Loucy (cell line): Measurements from ENCODE around the gene HMX1.

Experiments
- H2AFZ ChIP-seq: fragments of 200-600 bp; sonication (generic); 2 replicates; pipeline ENCODE4 v1.6.0; 2016; ENCODE audit warnings: antibody characterized with exemption, mild to moderate bottlenecking, low read length, moderate library complexity
- H3F3A ChIP-seq: fragments of 200-600 bp; 2 replicates; pipeline ENCODE4 v1.6.0; 2016; ENCODE audit warnings: antibody characterized with exemption, low read depth, mild to moderate bottlenecking
- H3K27me3 ChIP-seq: fragments of 200-600 bp; sonication (generic); 2 replicates; pipeline ENCODE4 v1.6.1; 2014; ENCODE audit warnings: low read length, mild to moderate bottlenecking; ENCODE audit not compliant: insufficient read depth, poor library complexity, severe bottlenecking
- H3K36me3 ChIP-seq: fragments of 200-600 bp; sonication (generic); 2 replicates; pipeline ENCODE4 v1.6.1; 2016; ENCODE audit warnings: low read length; ENCODE audit not compliant: insufficient read depth
- H3K4me1 ChIP-seq: fragments of 200-600 bp; sonication (generic); 2 replicates; pipeline ENCODE4 v1.5.1; 2014; ENCODE audit warnings: low read length, mild to moderate bottlenecking; ENCODE audit not compliant: insufficient read depth, poor library complexity, severe bottlenecking
- H3K4me2 ChIP-seq: fragments of 200-600 bp; sonication (generic); 2 replicates; pipeline ENCODE4 v1.6.0; 2014; ENCODE audit warnings: antibody characterized with exemption, low read length, low read depth, mild to moderate bottlenecking; ENCODE audit not compliant: poor library complexity, severe bottlenecking
- H3K4me3 ChIP-seq: fragments of 200-600 bp; sonication (generic); 2 replicates; pipeline ENCODE4 v1.5.1; 2014; ENCODE audit warnings: low read length, mild to moderate bottlenecking, mixed read lengths; ENCODE audit not compliant: poor library complexity, severe bottlenecking
- H3K79me2 ChIP-seq: fragments of 200-600 bp; sonication (generic); 2 replicates; pipeline ENCODE4 v1.6.1; 2014; ENCODE audit warnings: low read length; ENCODE audit not compliant: insufficient read depth
- H3K9ac ChIP-seq: fragments of 200-600 bp; sonication (generic); 2 replicates; pipeline ENCODE4 v1.6.0; 2014; ENCODE audit warnings: mild to moderate bottlenecking, low read depth, low read length, moderate library complexity; ENCODE audit not compliant: poor library complexity, severe bottlenecking
- H3K9me2 ChIP-seq: fragments of 200-600 bp; sonication (generic); replicated peaks from 2 replicates; pipeline ENCODE4 v1.6.1; 2016; ENCODE audit warnings: low read depth, low read length, mixed read lengths
- H3K9me3 ChIP-seq: fragments of 200-600 bp; sonication (generic); 2 replicates; pipeline ENCODE4 v1.6.1; 2014; ENCODE audit warnings: mild to moderate bottlenecking, antibody characterized with exemption, low read length, low read depth; ENCODE audit not compliant: insufficient read depth
- H4K20me1 ChIP-seq: fragments of 200-600 bp; sonication (generic); 2 replicates; pipeline ENCODE4 v1.6.0; 2014; ENCODE audit warnings: antibody characterized with exemption, low read length, mild to moderate bottlenecking; ENCODE audit not compliant: insufficient read depth, poor library complexity, severe bottlenecking
- EZH2phosphoT487 ChIP-seq: fragments of 200-600 bp; IDR thresholded peaks from 2 replicates; pipeline ENCODE4 v1.6.1; 2018; ENCODE audit warnings: antibody characterized with exemption, mild to moderate bottlenecking, moderate library complexity, borderline replicate concordance
- TF ChIP-seq, protein P1 (sequence below): fragments of 200-600 bp; sonication (generic); conservative IDR thresholded peaks from 2 replicates; pipeline ENCODE4 v1.5.1; 2014; ENCODE audit warnings: mild to moderate bottlenecking, antibody characterized with exemption, low read length

The HMX1 gene

DNA sequence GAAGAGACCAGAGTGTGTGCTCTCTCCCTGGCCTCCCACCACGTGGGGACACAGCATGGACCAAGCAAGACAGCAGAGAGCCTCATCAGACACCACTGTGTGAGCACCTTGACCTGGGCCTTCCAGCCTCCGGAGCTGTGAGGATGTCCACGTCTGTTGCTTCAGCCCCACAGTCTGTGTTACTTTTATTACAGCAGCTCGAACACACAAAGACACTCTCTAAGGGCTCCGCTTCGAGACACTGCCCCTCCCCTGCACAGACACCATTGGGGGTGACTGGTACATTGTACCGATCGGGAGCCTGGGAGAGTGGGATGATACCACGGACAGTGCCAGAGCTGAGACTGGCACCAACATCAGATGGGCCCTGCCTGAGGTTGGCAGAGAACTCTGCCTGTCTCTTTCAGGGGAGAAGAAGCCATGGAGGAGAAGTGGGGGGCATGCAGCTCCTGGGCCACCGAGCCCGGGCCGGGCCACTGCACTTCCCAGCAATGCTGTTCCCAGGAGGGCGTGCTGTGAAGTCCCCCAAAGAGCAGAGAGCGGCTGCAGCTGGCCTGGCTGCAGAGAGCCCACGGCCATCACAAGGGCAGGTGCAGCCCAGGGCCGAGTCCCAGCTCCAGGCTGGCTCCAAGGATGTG is 48.1 kb upstream of the HMX1 start:
- Histone ChIP-seq H3K4me1 (no peaks in the 10 kb centered on the region), H3K36me3 (no peaks in the 10 kb centered on the region), H3K27me3 (no peaks in the 10 kb centered on the region), H3K79me2 (no peaks in the 10 kb centered on the region), H3K4me3 (no peak overlapping the region), H3K4me2 (no peak overlapping the region), H3K9me2 (no peaks in the 10 kb centered on the region), H2AFZ (no peak overlapping the region), H3K9me3 (peaks cover 8% of the 10 kb centered on the region; the same call in 1 of the 2 replicates), H3K9ac (no peak overlapping the region), H4K20me1 (no peaks in the 10 kb centered on the region), H3F3A (no peaks in the 10 kb centered on the region)
- no peak for TF ChIP-seq EZH2phosphoT487
- TF ChIP-seq, protein P1, sequence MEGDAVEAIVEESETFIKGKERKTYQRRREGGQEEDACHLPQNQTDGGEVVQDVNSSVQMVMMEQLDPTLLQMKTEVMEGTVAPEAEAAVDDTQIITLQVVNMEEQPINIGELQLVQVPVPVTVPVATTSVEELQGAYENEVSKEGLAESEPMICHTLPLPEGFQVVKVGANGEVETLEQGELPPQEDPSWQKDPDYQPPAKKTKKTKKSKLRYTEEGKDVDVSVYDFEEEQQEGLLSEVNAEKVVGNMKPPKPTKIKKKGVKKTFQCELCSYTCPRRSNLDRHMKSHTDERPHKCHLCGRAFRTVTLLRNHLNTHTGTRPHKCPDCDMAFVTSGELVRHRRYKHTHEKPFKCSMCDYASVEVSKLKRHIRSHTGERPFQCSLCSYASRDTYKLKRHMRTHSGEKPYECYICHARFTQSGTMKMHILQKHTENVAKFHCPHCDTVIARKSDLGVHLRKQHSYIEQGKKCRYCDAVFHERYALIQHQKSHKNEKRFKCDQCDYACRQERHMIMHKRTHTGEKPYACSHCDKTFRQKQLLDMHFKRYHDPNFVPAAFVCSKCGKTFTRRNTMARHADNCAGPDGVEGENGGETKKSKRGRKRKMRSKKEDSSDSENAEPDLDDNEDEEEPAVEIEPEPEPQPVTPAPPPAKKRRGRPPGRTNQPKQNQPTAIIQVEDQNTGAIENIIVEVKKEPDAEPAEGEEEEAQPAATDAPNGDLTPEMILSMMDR, result no peak

DNA sequence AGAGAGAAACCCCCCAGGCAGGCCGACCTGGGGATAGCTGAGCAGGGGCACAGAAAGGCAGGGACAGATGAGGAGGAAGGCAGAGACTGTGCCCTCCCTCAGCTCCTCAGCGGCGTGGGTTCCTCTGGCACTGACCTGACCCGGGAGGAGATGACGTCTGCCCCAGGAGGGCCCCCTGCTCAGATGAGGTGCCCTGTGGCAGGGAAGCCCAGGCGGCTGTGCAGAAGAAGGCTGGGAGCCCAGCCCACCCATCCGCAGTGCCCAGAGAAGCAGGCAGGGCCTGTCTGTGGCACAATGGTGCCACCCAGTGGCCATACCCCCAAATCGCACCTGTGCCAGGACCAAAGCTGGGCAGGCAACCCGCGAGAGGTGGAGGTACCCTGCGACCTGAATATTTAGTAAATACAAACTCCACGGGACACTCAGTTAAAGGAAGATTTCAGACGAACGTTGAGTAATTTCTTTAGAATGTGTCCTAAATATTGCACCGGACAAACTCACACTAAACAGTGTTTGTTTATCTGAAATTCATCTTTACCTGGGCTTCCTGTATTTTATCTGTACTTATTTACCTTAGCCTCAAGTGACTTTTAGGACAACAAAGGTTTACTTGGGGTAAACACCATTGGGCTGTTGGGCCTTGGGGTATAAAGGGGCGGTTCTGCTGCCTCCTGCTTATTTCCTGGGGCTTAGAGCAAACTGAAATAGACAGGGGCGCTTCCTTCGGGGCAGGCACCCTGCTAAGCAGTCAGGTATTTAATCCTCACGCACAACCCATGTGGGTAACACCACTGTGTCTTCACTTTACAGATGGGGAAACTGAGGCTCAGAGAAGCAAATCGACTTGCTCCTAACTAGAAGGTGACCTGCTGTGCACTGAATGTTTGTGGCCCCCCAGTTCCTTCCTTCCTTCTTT is 46.5 kb upstream of the HMX1 start:
- Histone ChIP-seq H3K27me3 (no peaks in the 10 kb centered on the region), H3K9me3 (peaks cover 7% of the 10 kb centered on the region; the same call in 1 of the 2 replicates), H3K4me2 (no peak overlapping the region), H3K4me1 (no peaks in the 10 kb centered on the region), H3F3A (no peaks in the 10 kb centered on the region), H3K79me2 (no peaks in the 10 kb centered on the region), H3K4me3 (no peak overlapping the region), H3K36me3 (no peaks in the 10 kb centered on the region), H4K20me1 (no peaks in the 10 kb centered on the region), H3K9me2 (no peaks in the 10 kb centered on the region), H2AFZ (peak overlapping the region; percentile 62), H3K9ac (no peak overlapping the region)
- no peak for TF ChIP-seq EZH2phosphoT487
- TF ChIP-seq, protein P1, result peak; percentile 89

DNA sequence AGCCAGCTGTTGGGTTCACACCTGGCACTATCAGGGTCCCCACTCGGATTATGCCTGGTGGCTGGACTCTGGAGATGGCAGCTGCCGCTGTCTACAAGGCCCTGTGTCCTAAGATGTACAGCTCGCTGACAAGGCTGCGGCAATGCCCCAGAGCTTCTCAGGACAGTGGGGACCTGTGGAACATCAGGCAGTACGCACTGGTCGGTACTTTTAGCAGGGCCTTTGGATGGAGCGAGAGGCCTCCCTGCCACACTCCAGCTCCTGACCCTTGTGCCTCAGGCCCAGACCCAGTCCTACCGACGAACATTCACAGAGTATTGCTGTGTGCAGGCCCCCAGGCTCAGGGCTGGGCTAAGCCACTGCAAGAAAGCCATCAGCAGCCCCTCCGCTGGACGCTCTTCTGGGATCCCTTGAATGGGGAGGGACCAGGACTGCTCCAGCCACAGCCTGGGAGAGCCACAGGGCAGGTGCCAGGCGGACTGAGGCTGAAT is 45.7 kb upstream of the HMX1 start:
- Histone ChIP-seq H3K27me3 (no peaks in the 10 kb centered on the region), H3K36me3 (no peaks in the 10 kb centered on the region), H3F3A (no peaks in the 10 kb centered on the region), H3K9me3 (no peaks in the 10 kb centered on the region; the same call in 1 of the 2 replicates), H3K9ac (no peak overlapping the region), H3K4me2 (no peak overlapping the region), H4K20me1 (no peaks in the 10 kb centered on the region), H3K4me1 (no peaks in the 10 kb centered on the region), H3K79me2 (no peaks in the 10 kb centered on the region), H3K4me3 (no peak overlapping the region), H2AFZ (no peak overlapping the region), H3K9me2 (no peaks in the 10 kb centered on the region)
- TF ChIP-seq, protein P1, result no peak
- no peak for TF ChIP-seq EZH2phosphoT487
